ENCODE results near the gene FAM228A.
"Not testable (repeated sequence)": the region's sequence is repeated elsewhere in the genome, so short reads cannot be mapped to it uniquely, and the experiment has no call there.

Gene FAM228A

GRCh38 chr2:24174851-24175277 is at the start of gene FAM228A:
FAM228A (plus strand) TSS chr2:24175053; CDS start chr2:24175481, 428 bp downstream.
- TF ChIP-seq CTCF (IDR thresholded peaks at IDR 0.05): no peak
- no peak for TF ChIP-seq ZFX (IDR thresholded peaks at IDR 0.05; ENCODE audit: borderline replicate concordance)
- no peak within 1 kb of the TSS for H3K27ac ChIP-seq

GRCh38 chr2:24125956-24126355 is 48.9 kb upstream of the FAM228A start:
- no peak for TF ChIP-seq ZFX (IDR thresholded peaks at IDR 0.05; ENCODE audit: borderline replicate concordance)
- TF ChIP-seq CTCF (IDR thresholded peaks at IDR 0.05): no peak
- no peak overlapping the region for H3K27ac ChIP-seq

DNA sequence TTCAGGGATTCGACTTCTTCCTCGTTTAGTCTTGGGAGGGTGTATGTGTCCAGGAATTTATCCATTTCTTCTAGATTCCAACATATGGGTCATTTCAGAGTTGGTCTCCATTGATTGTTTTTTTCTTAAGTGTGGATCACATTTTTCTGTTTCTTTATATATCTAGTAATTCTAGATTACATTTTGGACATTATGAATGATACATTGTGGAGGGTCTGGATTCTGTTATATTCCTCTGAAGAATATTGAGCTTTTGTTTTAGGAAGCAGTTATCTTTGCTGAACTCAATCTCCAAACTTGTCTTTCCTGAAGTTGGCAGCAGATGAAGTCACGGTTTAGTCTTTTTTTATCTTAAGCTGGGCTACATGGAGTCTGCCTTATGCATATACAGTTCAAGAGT is 42.3 kb upstream of the FAM228A start:
- no peak overlapping the region for H3K27ac ChIP-seq

GRCh38 chr2:24140305-24140704 is 34.5 kb upstream of the FAM228A start:
- not testable (repeated sequence) for H3K27ac ChIP-seq

More for the DNA sequence above, 42.3 kb upstream of the FAM228A start:
- no peak for TF ChIP-seq CTCF (IDR thresholded peaks at IDR 0.05)
- no peak for TF ChIP-seq ZFX (IDR thresholded peaks at IDR 0.05; ENCODE audit: borderline replicate concordance)

DNA sequence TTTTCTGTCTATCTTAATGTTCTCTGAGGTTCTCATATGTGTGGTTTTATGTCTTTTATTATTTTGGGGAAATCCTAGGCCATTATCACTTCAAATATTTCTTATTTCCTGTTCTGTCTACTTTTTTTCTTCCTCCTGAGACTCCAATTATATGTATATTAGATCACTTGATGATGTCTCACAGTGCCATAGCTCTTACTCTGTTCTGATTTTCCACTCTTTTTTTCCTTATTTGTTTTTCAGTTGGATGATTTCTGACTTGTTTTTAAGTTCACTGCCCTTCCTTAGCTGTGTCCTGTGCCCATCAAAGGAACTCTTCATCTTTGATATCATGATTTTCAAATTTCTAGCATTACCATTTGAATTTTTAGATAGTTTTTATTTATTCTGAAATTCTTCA is 27.5 kb upstream of the FAM228A start:
- H3K27ac ChIP-seq: no peak overlapping the region
- no peak for TF ChIP-seq CTCF (IDR thresholded peaks at IDR 0.05)
- no peak for TF ChIP-seq ZFX (IDR thresholded peaks at IDR 0.05; ENCODE audit: borderline replicate concordance)

DNA sequence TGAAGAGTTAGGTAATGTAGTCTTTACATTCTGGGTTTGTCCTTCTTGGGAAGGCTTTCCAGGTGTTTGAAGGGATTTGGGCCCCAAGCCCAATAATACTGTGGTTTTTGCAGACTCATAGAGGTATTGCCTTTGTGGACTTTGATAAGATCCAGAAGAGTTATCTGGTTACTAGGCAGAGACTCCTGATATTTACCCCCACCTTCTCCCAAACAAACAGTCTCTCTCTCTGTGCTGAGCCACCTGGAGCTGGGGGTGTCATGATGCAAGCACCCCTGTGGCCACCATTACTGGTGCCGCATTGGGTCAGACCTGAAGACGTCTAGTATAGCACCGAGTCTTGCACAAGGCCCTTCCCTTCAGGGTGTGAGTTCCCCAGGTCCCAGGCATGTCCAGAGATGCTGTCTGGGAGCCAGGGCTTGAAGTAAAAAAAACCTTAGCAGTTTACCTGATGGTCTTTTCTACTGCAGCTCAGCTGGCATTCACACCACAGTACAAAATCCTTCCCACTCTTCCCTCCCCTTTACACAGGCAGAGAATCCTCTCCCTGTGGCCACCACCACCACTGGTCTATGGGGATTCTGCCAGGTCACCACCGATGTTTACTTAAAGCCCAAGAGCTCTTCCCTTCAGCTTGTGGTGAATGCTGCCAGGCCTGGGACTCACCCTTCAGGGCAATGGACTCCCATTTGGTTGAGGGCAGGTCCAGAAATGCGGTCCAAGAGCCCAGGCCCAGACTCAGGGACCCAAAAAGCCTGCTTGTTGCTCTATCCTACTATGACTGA is 22.2 kb upstream of the FAM228A start:
- TF ChIP-seq ZFX (IDR thresholded peaks at IDR 0.05; ENCODE audit: borderline replicate concordance): no peak
- no peak for TF ChIP-seq CTCF (IDR thresholded peaks at IDR 0.05)
- no peak overlapping the region for H3K27ac ChIP-seq

GRCh38 chr2:24153478-24153877 is 21.4 kb upstream of the FAM228A start:
- no peak overlapping the region for H3K27ac ChIP-seq
- TF ChIP-seq ZFX (IDR thresholded peaks at IDR 0.05; ENCODE audit: borderline replicate concordance): no peak
- TF ChIP-seq CTCF (IDR thresholded peaks at IDR 0.05): no peak

DNA sequence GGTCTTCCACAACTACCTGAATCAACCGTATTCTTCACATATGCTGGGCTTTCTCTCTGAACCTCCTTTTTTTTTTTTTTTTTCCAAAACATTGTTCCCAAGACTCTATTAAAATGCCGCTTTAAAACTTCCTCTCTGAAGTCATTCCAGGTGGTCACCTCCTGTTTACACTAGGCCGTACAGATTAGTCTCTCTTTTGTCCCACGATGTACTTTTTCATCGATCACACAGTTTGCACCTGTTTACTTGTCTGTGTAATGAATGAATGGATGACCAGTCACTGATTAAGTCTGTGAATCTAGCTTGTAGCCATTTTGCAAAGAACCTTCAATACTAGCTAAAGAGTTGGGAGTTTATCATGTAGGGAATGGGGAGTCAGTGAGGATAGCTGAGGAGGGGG is 16.7 kb upstream of the FAM228A start:
- TF ChIP-seq CTCF (IDR thresholded peaks at IDR 0.05) (no peak), ZFX (IDR thresholded peaks at IDR 0.05; ENCODE audit: borderline replicate concordance) (no peak)
- no peak overlapping the region for H3K27ac ChIP-seq

Data from 22Rv1 (cell line).